NCI-H748 treated with DMSO at 0.1 percent for 48 hours (cell line): Measurements from ENCODE around the gene RAB40B.
A peak's percentile ranks its signal among the peaks of the same experiment; 100 is the strongest.
"Not testable (repeated sequence)": the region's sequence is repeated elsewhere in the genome, so short reads cannot be mapped to it uniquely, and the experiment has no call there.

ENCODE experiments used
- DNase-seq: peaks from one replicate; lab custom pipeline; 2025; lab: John Stamatoyannopoulos, UW

The RAB40B gene

GRCh38 chr17:82698065-82698973, at the start of gene RAB40B:
TSS of gene RAB40B (minus strand) at chr17:82698698. CDS start at chr17:82698596, 102 bp downstream.
- peak; percentile 93 for DNase-seq

- peak; percentile 37 for DNase-seq
Measured at GRCh38 chr17:82745524-82745923, 47.0 kb upstream of the RAB40B start.

GRCh38 chr17:82744736-82745135, 46.2 kb upstream of the RAB40B start:
- DNase-seq: not testable (repeated sequence)

GRCh38 chr17:82743344-82744219, 45.1 kb upstream of the RAB40B start:
- DNase-seq: no peak

- DNase-seq: no peak
Measured at GRCh38 chr17:82740906-82741759, 42.6 kb upstream of the RAB40B start.

GRCh38 chr17:82737967-82738877, 39.7 kb upstream of the RAB40B start:
- DNase-seq: no peak

- DNase-seq: no peak
Measured at GRCh38 chr17:82736511-82737185, 38.1 kb upstream of the RAB40B start.

GRCh38 chr17:82734987-82735866, 36.7 kb upstream of the RAB40B start, which contains the start of gene FN3K:
TSS of gene FN3K (plus strand) at chr17:82735615. CDS start at chr17:82735637, 22 bp downstream.
- DNase-seq: peak; percentile 15

GRCh38 chr17:82732118-82732743, 33.7 kb upstream of the RAB40B start:
- DNase-seq: no peak

- no peak for DNase-seq
Measured at GRCh38 chr17:82729479-82730260, 31.2 kb upstream of the RAB40B start.

GRCh38 chr17:82726427-82726826, 27.9 kb upstream of the RAB40B start:
- no peak for DNase-seq

- DNase-seq: no peak
Measured at GRCh38 chr17:82723169-82723807, 24.8 kb upstream of the RAB40B start.

- no peak for DNase-seq
Measured at GRCh38 chr17:82722341-82723013, 24.0 kb upstream of the RAB40B start.

GRCh38 chr17:82720204-82720603, 21.7 kb upstream of the RAB40B start:
- DNase-seq: no peak

GRCh38 chr17:82718986-82719685, 20.6 kb upstream of the RAB40B start:
- no peak for DNase-seq
